T-helper 2 cell treated with Interferon-gamma antibody and Interleukin-4, amounts not matched to agents 5 μg/mL and 100 μg/mL, for 36 hours (primary cell): ENCODE data around the gene GBP7.

Experiments used
- DNase-seq: peaks from one replicate; pipeline ENCODE4 v3.0.0; 2021; ENCODE audit warnings: low spot score
- H3K27ac Mint-ChIP-seq: one replicate; pipeline ENCODE4 v1.8.0; 2021; ENCODE audit warnings: mild to moderate bottlenecking, mixed read lengths
- H3K27me3 Mint-ChIP-seq: one replicate; pipeline ENCODE4 v1.8.0; 2021; ENCODE audit warnings: low read depth, mixed read lengths
- H3K36me3 Mint-ChIP-seq: one replicate; pipeline ENCODE4 v1.8.0; 2021; ENCODE audit warnings: low read depth, mixed read lengths
- H3K4me1 Mint-ChIP-seq: one replicate; pipeline ENCODE4 v1.8.0; 2021; ENCODE audit warnings: low read depth, mixed read lengths
- H3K4me3 Mint-ChIP-seq: one replicate; pipeline ENCODE4 v1.8.0; 2022; ENCODE audit warnings: mild to moderate bottlenecking, moderate library complexity, mixed read lengths
- H3K9me3 Mint-ChIP-seq: one replicate; pipeline ENCODE4 v1.8.0; 2021; ENCODE audit warnings: mixed read lengths

Gene GBP7

GRCh38 chr1:89191314-89191713, 15.5 kb upstream of the GBP7 start:
- no peak overlapping the region for H3K4me3 Mint-ChIP-seq
- no peak overlapping the region for H3K27ac Mint-ChIP-seq

GRCh38 chr1:89190017-89190416, 14.2 kb upstream of the GBP7 start:
- peaks cover 83% of the 10 kb centered on the region for H3K36me3 Mint-ChIP-seq

More at GRCh38 chr1:89191314-89191713, 15.5 kb upstream of the GBP7 start:
- no peak for DNase-seq
- Mint-ChIP-seq H3K27me3 (no peaks in the 10 kb centered on the region), H3K4me1 (peaks cover 23% of the 10 kb centered on the region), H3K9me3 (no peaks in the 10 kb centered on the region), H3K36me3 (peaks cover 80% of the 10 kb centered on the region)

GRCh38 chr1:89179343-89179742, 3.5 kb upstream of the GBP7 start:
- Mint-ChIP-seq H3K27me3 (no peaks in the 10 kb centered on the region), H3K27ac (no peak overlapping the region), H3K4me3 (no peak overlapping the region), H3K9me3 (peaks cover 12% of the 10 kb centered on the region), H3K4me1 (peaks cover 7% of the 10 kb centered on the region), H3K36me3 (peaks cover 32% of the 10 kb centered on the region)
- no peak for DNase-seq

More at GRCh38 chr1:89190017-89190416, 14.2 kb upstream of the GBP7 start:
- Mint-ChIP-seq H3K27ac (no peak overlapping the region), H3K4me3 (no peak overlapping the region), H3K27me3 (no peaks in the 10 kb centered on the region), H3K9me3 (no peaks in the 10 kb centered on the region), H3K4me1 (peaks cover 11% of the 10 kb centered on the region)
- DNase-seq = no peak

- H3K4me1 Mint-ChIP-seq = peaks cover 7% of the 10 kb centered on the region
- DNase-seq = no peak
- H3K27ac Mint-ChIP-seq = no peak overlapping the region
- H3K4me3 Mint-ChIP-seq = no peak overlapping the region
- H3K27me3 Mint-ChIP-seq = no peaks in the 10 kb centered on the region
- peaks cover 16% of the 10 kb centered on the region for H3K36me3 Mint-ChIP-seq
- peaks cover 5% of the 10 kb centered on the region for H3K9me3 Mint-ChIP-seq
Observed at GRCh38 chr1:89176971-89177370, 1.2 kb upstream of the GBP7 start.

GRCh38 chr1:89174491-89174890, 1.3 kb downstream of the GBP7 start:
- Mint-ChIP-seq H3K4me3 (no peak overlapping the region), H3K9me3 (peaks cover 19% of the 10 kb centered on the region), H3K27me3 (no peaks in the 10 kb centered on the region), H3K4me1 (peaks cover 14% of the 10 kb centered on the region), H3K27ac (no peak overlapping the region), H3K36me3 (peaks cover 11% of the 10 kb centered on the region)
- no peak for DNase-seq

GRCh38 chr1:89172468-89173143, 3.2 kb downstream of the GBP7 start:
- peaks cover 12% of the 10 kb centered on the region for H3K36me3 Mint-ChIP-seq
- H3K27me3 Mint-ChIP-seq = no peaks in the 10 kb centered on the region
- H3K4me1 Mint-ChIP-seq = peaks cover 14% of the 10 kb centered on the region
- H3K9me3 Mint-ChIP-seq = peaks cover 25% of the 10 kb centered on the region
- no peak overlapping the region for H3K4me3 Mint-ChIP-seq
- no peak overlapping the region for H3K27ac Mint-ChIP-seq
- DNase-seq = no peak

GRCh38 chr1:89171067-89171438, 4.8 kb downstream of the GBP7 start:
- no peak for DNase-seq
- H3K27me3 Mint-ChIP-seq = no peaks in the 10 kb centered on the region
- H3K4me3 Mint-ChIP-seq = no peak overlapping the region
- H3K36me3 Mint-ChIP-seq = peaks cover 12% of the 10 kb centered on the region
- H3K4me1 Mint-ChIP-seq = peaks cover 7% of the 10 kb centered on the region
- no peak overlapping the region for H3K27ac Mint-ChIP-seq
- peaks cover 25% of the 10 kb centered on the region for H3K9me3 Mint-ChIP-seq

- DNase-seq = no peak
- Mint-ChIP-seq H3K36me3 (peaks cover 12% of the 10 kb centered on the region), H3K4me3 (no peak overlapping the region), H3K27me3 (no peaks in the 10 kb centered on the region), H3K27ac (no peak overlapping the region), H3K9me3 (peaks cover 25% of the 10 kb centered on the region), H3K4me1 (peaks cover 7% of the 10 kb centered on the region)
Observed at GRCh38 chr1:89170170-89171066, 5.4 kb downstream of the GBP7 start.

GRCh38 chr1:89169166-89169565, 6.6 kb downstream of the GBP7 start:
- H3K27me3 Mint-ChIP-seq = no peaks in the 10 kb centered on the region
- H3K27ac Mint-ChIP-seq = no peak overlapping the region
- DNase-seq = no peak
- peaks cover 7% of the 10 kb centered on the region for H3K4me1 Mint-ChIP-seq
- peaks cover 12% of the 10 kb centered on the region for H3K36me3 Mint-ChIP-seq
- no peak overlapping the region for H3K4me3 Mint-ChIP-seq
- H3K9me3 Mint-ChIP-seq = peaks cover 25% of the 10 kb centered on the region

- peaks cover 25% of the 10 kb centered on the region for H3K9me3 Mint-ChIP-seq
- peaks cover 7% of the 10 kb centered on the region for H3K4me1 Mint-ChIP-seq
- H3K4me3 Mint-ChIP-seq = no peak overlapping the region
- no peak overlapping the region for H3K27ac Mint-ChIP-seq
- no peak for DNase-seq
- peaks cover 9% of the 10 kb centered on the region for H3K36me3 Mint-ChIP-seq
- H3K27me3 Mint-ChIP-seq = no peaks in the 10 kb centered on the region
Observed at GRCh38 chr1:89167590-89168230, 8.1 kb downstream of the GBP7 start.

GRCh38 chr1:89166705-89167104, 9.1 kb downstream of the GBP7 start:
- no peaks in the 10 kb centered on the region for H3K27me3 Mint-ChIP-seq
- H3K4me1 Mint-ChIP-seq = peaks cover 6% of the 10 kb centered on the region

GRCh38 chr1:89165811-89166210, 10.0 kb downstream of the GBP7 start:
- no peak overlapping the region for H3K4me3 Mint-ChIP-seq
- peaks cover under 1% of the 10 kb centered on the region for H3K4me1 Mint-ChIP-seq
- H3K27ac Mint-ChIP-seq = no peak overlapping the region
- peaks cover 22% of the 10 kb centered on the region for H3K9me3 Mint-ChIP-seq
- no peaks in the 10 kb centered on the region for H3K27me3 Mint-ChIP-seq
- no peak for DNase-seq
- peaks cover 2% of the 10 kb centered on the region for H3K36me3 Mint-ChIP-seq

More at GRCh38 chr1:89166705-89167104, 9.1 kb downstream of the GBP7 start:
- DNase-seq = no peak
- Mint-ChIP-seq H3K9me3 (peaks cover 20% of the 10 kb centered on the region), H3K36me3 (peaks cover 7% of the 10 kb centered on the region), H3K4me3 (no peak overlapping the region), H3K27ac (no peak overlapping the region)

GRCh38 chr1:89151047-89151446, 24.8 kb downstream of the GBP7 start:
- Mint-ChIP-seq H3K4me1 (peaks cover 18% of the 10 kb centered on the region), H3K4me3 (no peak overlapping the region), H3K36me3 (no peaks in the 10 kb centered on the region), H3K9me3 (peaks cover 2% of the 10 kb centered on the region), H3K27me3 (peaks cover 7% of the 10 kb centered on the region), H3K27ac (no peak overlapping the region)
- DNase-seq = no peak

GRCh38 chr1:89149976-89150375, 25.8 kb downstream of the GBP7 start:
- Mint-ChIP-seq H3K9me3 (no peaks in the 10 kb centered on the region), H3K27me3 (peaks cover 7% of the 10 kb centered on the region), H3K27ac (no peak overlapping the region), H3K4me1 (peaks cover 18% of the 10 kb centered on the region), H3K36me3 (no peaks in the 10 kb centered on the region), H3K4me3 (no peak overlapping the region)
- DNase-seq = no peak
